ENCODE data around the gene P2RX7.

- TF ChIP-seq POLR2A (IDR thresholded peaks at IDR 0.05), result no peak
- no peak for TF ChIP-seq CTCF (IDR thresholded peaks at IDR 0.05)
These were observed 42.8 kb upstream of the P2RX7 start for GRCh38 chr12:121089813-121090430.
